NCI-H1436 treated with DMSO at 0.1 percent for 48 hours (cell line): ENCODE results near the gene ATG16L1.
A peak's percentile ranks its signal among the peaks of the same experiment; 100 is the strongest.

Source experiments
- DNase-seq: peaks from one replicate; lab custom pipeline; 2025; lab: John Stamatoyannopoulos, UW

ATG16L1 gene

DNA sequence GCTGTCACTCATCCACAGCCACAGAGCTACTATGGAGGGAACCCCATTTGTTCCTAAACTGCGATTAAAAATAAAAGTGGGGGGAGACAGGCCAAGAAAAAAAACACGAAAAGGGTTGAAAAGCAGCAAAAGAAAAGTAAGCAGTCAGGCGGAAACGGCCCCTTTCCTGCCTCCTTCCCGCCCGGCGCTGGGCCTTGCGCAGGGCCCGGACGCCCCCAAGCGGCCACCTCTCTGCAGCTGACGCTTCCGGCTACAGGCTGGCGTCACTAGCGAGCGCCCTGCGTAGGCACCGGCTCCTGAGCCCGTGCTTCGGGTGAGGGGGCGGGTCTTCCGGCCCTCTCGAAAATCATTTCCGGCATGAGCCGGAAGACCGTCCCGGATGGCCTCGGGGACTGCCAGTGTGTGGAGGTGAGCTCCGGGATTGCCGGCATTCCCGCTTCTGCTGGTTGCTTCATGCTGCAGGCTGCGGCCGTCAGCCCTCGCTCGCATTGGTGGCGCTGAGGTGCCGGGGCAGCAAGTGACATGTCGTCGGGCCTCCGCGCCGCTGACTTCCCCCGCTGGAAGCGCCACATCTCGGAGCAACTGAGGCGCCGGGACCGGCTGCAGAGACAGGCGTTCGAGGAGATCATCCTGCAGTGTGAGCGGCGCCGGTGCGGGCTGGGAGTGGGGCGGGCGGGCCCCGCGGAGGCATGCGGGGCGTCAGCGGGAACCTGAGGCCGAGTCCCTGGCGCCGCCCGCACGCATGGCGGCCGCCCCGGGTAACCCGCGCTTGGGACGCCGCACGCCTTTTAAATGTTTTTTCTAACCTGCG is at the start of gene ATG16L1:
ATG16L1 (plus strand) TSS at position 368 of the 811 bp plus-strand sequence; CDS start at position 523, 155 bp downstream.
- peak; percentile 70 for DNase-seq

DNA sequence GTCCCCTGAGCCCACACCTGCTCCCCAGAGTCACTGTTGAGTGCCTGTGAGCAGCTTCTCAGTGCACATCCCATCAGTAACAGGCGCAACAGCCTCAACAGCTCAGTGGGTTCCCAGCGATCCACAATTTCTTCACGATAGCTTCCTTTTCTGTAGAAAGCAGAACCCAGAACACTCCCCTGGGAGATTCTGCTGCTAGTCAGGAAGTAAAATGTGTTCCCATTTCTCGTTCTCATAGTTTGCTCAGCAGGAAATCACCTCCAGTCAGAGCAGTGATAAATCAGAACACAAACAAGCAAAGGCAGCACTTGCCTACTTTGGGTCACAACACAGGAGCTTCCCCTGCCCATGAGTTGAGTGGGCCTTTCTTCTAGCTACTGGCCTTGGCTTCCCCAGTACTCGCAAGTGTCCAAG is 48.9 kb upstream of the ATG16L1 start:
- no peak for DNase-seq

DNA sequence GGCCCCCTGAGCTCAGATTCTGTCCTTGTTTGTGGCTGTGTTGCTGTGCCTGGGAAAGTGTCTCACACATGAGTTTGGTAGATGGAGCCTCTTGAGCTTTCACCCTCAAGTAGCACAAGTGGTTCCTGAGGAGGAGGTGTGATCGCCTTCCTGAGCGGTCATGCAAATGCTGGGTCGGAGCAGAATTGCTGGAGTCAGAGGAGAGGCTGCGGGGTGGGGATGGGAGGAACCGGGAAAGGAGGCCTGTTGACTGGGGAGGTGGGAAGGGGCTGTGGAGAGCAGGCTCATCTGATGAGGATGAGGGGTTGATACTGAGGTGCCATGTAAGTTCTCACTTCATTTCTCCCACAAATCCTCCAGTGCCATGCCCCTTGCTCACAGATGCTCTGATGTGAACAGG is 48.4 kb upstream of the ATG16L1 start:
- DNase-seq, result no peak

DNA sequence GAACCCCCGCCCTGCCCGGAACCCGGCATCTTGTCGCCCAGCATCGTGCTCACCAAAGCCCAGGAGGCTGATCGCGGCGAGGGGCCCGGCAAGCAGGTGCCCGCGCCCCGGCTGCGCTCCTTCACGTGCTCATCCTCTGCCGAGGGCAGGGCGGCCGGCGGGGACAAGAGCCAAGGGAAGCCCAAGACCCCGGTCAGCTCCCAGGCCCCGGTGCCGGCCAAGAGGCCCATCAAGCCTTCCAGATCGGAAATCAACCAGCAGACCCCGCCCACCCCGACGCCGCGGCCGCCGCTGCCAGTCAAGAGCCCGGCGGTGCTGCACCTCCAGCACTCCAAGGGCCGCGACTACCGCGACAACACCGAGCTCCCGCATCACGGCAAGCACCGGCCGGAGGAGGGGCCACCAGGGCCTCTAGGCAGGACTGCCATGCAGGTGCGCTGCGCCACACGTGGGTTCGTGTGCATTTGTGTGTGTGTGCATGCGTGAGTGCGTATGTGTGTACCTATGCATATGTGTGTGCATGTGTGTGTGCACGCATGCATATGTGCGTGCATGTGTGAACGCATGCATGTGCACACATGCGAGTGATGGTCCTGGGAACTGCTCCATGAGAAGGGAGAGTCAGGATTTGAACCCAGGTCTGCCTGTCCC is 47.1 kb upstream of the ATG16L1 start:
- no peak for DNase-seq

DNA sequence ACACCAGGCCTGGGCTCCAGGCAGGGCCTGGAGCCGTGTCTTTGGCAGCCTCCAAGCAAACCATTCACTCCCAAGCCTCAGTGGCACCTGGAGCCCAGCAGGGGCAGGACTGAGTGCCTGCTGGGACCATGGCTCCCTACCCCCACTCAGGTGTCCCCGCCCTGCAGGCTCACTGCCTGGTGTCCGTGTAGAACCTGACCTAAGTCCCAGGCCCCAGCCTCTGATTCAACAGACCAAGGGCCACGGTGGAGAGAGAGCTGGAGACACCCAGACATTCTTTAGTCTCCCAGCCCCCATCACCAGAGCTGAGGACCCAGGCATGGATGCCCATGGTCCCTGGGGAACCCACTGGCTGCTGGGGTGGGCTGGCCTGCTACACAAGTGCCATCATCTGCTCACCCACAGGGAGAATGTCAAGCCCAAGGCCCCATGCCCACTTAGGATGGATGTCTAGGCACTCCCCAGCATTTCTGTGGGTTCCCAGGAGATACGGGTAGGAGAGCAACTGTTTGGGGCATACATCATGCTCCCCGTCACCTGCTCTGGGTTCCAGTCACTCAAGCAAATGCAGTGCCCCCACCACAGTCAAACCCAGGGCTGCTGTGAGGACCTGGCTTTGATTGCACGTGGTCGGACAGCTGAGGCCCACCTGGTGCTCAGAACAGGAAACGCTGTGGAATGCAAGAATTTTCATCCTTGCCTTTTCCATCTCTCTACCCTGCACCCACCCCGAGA is 42.9 kb upstream of the ATG16L1 start:
- no peak for DNase-seq

DNA sequence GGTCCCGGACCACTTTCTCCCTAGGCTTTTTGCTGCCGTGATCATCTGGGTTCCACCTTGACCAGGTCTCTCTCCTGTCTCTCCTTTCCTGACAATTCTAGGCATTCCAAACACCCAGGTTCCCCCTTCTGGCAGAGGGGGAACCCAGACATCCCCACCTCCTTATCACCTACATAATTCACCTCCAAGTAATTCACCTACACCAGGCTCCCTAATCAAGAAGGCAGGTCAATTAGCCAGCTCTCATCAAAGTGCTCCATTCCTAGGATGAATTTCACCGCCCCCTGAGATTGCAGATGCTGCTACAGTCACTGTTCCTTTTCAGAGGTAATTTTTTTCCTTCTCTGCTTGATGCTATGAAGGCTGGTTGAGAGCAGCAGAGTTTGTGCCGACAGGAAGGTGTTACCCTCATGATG is 42.3 kb upstream of the ATG16L1 start:
- DNase-seq, result no peak

DNA sequence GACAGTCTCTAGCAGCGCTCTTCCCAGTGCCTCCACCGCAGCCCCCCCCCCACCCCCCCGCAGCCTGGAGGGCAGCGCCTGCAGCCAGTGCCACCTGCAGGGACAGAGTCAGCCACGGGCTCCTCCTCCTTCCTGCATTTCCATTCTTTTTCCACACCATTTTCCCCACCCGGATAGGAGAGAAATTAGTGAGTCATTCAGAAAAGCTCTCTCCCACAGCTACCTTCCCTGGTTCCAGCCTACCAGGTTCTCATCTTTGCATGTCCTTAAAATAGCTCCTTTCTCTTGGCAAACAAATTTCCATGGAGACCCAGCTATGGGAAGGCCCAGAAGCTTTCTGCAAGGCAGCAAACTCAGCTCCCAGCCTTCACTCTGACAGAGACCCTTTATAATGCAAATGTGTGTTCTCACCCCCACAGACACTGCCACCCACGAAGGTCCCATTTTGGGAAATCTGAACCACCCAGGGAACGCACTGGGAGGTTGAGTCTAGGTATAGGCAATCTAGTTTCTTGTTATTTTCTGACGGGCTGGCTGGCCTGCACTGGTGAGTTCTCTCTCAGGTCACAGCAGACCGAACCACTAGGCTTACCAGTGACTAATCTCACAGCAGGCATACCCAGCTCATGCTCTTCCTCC is 41.8 kb upstream of the ATG16L1 start:
- DNase-seq, result no peak

DNA sequence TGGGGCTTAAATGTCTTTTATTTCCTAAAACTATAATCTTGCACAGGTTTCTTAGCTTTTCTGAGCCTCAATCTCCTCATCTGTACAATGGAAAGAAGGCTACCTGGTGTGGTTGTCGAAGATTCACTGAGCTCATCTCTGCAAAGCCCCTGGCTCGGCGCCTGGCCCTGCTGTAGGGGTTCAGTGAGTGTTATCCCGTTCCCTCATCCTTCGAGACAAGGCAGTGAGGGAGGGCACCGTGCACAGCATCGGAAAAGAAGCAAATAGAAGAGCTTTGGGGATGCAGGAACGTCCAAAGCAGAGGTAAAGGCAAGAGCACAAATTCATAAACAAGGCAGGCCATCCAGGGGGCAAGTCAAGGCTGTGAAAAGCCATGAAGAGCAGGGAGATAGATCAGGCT is 41.2 kb upstream of the ATG16L1 start:
- DNase-seq, result no peak

DNA sequence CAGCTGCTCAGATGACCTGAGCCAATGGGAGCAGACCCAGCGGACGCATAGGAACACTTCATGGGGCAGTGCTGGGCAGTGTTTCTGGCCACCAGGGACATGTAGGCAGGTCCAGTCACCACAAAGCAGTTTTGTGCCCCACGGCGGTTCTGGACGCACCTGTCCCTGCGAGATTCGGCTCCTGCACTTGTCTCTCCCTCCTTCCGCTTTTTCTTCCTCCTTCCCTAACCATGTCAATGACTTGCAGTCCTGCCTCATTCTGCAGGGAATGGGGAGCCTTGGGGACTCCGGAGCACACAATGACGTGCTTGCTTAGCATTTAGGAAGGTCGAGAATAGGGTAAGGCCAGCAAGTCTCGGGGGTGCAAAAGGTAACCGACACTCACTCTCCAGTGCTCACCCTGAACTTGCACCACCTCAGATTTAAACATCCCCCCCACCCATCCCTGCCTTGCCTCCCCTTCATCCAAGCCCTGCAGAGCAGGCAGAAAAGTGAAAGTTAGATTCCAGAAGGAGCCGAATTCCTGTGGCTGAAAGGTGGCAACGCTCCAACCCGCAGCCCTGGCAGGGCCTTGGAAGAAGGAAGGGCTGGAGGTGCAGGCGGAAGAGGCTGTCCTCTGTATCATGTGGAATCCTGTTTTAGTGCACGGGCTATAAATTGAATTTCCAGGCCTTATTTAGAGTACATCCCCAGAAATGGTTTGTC is 40.5 kb upstream of the ATG16L1 start:
- DNase-seq, result no peak

DNA sequence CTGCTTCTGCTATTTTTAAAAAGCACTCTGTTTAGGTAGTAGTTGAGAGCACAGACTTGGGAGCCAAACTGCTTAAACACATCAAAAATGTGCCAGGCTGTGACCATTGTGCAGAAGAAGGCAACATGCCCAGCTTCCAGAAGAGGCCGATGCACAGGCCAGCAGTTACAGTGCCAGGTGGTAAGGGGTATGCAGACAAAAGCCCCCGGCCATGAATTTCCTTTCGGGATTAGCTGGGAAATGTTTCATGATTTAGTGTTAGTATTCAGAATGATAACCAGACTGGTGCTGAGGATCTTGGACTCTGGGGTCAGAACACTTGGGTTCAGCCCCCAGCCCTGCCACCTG is 40.0 kb upstream of the ATG16L1 start:
- DNase-seq, result no peak

DNA sequence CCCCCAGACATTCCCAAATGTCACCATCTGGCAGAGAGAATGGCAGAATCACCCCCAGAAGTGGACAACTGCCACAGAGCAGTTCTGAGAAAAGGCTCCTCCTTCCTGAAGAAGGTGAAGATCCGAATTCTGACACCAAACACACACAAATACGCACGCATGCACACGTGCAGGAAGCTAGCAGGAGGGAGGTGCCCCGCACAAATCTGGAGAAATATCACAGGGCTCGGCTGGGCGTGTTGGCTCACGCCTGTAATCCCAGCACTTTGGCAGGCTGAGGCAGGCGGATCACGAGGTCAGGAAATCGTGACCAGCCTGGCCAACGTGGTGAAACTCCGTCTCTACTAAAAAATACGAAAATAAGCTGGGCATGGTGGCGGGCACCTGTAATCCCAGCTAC is 38.5 kb upstream of the ATG16L1 start:
- no peak for DNase-seq

DNA sequence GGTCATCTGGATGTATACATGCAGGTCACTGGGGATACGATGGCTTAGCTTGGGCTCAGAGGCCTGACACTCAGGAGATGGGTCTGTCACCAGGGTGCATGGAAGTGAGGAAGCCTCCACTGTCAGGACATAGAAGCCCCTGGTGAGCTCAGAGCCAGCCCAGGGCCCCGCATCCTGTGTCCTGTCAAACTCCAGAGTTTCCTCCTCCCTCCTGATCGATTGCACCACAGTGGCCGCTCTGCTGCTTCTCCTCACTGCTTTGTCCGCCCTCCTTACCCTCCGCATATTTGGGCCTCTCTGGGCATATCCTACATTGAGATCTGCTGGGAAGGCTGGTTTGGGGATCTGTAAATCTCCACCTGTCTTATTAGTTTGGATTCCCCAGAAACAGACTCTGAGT is 37.5 kb upstream of the ATG16L1 start:
- DNase-seq, result no peak

DNA sequence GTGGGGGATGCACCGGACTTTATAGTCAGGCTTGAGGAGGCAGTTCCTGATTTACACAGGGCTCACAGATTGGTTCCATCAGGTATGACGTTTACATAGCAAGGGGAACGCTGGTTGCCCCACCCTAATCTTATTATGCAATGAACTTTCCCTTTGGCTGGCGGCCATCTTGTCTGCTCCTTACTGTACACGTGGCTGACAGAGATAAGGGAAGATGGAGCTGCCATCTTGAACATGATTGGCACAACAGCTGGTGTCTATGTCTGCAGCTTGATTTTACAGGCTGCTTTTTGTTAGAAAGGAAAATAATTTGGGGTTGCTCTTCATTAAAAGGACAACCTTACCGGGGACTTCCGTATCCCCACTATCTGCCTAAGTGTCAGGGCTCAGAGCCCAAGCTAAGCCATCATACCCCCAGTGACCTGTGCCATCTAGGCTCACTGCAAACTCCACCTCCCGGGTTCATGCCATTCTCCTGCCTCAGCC is 33.5 kb upstream of the ATG16L1 start:
- no peak for DNase-seq

DNA sequence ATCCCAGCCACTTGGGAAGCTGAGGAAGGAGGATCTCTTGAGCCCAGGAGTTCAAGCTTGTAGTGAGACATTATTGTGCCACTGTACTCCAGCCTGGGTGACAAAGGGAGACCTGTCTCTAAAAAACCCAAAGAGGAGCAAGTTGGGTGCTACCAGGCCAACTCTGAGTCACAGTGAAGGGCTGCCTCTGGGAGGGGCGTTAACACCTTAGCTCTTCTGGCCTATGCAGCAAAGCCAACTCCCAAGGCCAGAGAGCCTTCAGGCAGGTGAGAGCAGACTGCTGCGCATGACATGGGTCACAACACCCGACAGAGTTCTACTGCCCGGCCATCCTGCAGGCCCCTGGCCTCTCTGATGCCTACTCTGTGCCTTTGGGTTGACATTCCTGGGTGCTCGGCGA is 32.6 kb upstream of the ATG16L1 start:
- no peak for DNase-seq

DNA sequence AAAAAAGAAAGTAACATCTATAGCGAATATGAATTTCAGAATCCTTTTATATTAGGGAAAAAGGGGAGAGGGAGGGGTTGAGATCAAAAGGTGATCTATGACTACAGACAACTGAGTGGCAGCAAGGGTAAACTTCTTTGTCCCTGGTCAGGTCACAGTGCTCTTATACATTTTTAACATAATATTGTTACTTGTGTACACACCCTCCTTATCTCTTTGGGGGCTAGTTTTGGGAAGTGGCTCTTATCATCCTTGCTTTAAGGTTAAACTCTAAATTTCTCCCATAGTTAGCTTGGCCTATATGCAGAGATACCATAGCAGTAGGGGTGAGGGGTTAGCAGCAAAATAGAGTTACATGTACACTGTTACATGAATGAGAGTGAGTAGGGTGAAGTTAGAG is 31.6 kb upstream of the ATG16L1 start:
- DNase-seq, result no peak

DNA sequence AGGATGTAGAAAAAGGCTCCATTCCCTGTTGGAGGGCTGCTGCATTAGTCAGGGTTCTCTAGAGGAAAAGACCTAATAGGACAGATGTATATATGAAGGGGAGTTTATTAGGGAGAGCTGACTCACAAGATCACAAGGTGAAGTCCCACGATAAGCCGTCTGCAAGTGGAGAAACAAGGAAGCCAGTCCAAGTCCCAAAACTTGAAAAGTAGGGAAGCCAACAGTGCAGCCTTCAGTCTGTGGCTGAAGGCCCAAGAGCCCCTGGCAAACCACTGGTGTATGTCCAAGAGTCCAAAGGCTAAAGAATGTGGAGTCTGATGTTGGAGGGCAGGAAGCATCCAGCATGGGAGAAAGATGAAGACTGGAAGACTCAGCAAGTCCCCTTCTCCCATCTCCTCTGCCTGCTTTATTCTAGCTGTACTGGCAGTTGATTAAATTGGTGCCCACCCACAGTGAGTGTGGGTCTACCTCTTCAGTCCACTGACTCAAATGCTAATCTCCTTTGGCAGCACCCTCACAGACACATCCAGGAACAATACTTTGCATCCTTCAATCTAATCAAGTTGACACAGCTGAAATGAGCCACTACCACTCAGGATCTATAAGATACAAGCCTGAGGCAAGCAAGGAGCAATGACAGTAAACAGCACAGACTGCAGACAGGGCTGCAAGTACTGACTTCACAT is 30.0 kb upstream of the ATG16L1 start:
- no peak for DNase-seq

DNA sequence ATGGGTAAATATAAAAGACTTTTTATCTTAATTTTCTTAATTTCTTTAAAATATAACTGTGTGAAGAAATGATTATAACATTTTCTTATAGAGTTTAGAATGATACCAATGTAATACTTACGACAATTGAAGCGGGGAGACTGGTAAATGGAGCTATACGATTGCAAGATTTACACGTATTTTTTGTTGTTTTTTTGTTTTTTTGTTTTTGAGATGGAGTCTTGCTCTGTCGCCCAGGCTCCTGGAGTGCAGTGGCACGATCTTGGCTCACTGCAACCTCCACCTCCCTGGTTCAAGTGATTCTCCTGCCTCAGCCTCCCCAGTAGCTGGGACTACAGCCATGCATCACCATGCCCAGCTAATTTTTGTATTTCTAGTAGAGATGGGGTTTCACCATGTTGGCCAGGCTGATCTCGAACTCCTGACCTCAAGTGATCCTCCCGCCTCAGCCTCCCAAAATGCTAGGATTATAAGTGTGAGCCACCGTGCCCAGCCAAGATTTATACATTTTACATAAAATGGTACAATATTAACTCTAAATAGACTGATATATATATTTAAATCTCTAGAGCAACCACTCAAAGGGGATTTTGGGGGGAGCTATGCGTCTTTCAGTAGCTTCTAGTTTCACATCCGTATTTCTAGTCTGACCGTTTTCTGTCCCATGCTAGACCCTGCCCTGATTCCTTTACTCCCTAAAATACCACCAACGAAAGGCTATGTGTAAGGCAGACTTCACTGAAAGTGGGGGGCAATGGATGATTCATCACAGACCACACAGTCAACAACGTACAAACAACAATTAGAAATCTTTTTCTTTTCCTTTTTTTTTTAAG is 28.2 kb upstream of the ATG16L1 start:
- DNase-seq, result no peak

DNA sequence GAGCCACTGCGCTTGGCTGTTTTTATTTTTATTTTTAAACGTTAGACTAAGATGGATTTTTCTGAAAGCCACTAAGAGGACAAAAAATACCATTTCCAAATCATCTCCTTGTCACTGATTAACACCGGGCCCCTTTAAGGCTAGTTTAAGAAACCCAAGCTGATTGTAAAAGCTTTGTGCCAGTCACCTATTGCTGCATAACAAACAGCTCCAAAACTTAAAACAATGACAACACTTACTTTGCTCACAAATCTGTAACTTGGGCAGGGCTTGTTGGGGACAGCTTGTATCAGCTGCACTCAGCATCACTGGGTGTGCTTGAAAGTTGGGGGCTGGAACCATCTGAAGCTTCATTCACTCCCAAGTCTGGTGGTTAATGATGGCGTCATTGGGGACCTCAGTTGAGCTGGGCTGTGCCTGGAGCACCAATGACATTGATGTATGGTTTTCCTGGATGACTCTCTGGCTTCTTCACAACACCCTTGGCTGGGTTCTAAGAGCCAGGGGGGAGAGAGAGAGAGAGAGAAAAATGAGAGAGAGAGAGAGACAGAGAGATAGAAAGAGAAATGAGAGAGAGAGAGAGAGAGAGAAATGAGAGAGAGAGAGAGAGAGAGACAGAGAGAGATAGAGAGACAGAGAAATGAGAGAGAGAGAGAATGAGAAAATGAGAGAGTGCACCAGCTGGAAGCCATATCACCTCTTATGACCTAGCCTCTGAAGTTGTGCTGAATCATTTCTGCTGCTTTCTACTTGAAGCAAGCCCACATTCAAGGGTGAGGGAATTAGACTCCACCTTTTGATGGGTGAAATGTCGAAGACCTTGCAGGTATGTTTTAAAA is 26.0 kb upstream of the ATG16L1 start:
- no peak for DNase-seq

DNA sequence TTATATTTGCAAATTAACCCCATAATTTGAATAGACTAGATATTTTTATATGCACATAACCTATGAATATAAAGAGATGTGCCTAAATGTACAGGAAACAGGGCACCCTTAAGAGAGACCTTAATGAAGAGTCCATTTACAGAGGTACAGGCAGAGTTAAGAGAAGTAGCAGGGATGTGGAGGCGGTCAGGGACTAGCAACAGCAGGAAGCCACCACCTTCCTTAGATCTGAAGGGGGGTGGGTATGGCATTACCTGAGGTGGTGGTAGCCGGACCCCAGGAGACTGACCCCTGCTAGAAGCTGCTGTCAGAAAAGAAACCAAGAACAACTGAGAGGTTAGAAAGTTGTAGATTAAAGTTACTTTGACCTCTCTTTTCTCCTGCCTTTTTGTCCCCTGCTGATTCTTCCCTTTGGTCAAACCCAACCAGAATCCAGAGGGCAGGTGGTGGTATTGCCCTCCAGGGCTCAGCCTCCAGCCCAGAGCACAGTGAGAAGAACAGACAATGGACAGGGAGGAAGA is 24.9 kb upstream of the ATG16L1 start:
- no peak for DNase-seq
